Endometrium (tissue), 2 donors: Measurements from ENCODE around the gene LIN37.
A peak's percentile ranks its signal among the peaks of the same experiment; 100 is the strongest.
"Not testable (repeated sequence)": the region's sequence is repeated elsewhere in the genome, so short reads cannot be mapped to it uniquely, and the experiment has no call there.

Source experiments
- FAIRE-seq: peaks from 2 replicates; lab custom pipeline; 2012; peaks lifted over from hg19 to GRCh38; lab: Jason Lieb, UNC
- donor health status: control.
- donor health status: control.

LIN37 gene

DNA sequence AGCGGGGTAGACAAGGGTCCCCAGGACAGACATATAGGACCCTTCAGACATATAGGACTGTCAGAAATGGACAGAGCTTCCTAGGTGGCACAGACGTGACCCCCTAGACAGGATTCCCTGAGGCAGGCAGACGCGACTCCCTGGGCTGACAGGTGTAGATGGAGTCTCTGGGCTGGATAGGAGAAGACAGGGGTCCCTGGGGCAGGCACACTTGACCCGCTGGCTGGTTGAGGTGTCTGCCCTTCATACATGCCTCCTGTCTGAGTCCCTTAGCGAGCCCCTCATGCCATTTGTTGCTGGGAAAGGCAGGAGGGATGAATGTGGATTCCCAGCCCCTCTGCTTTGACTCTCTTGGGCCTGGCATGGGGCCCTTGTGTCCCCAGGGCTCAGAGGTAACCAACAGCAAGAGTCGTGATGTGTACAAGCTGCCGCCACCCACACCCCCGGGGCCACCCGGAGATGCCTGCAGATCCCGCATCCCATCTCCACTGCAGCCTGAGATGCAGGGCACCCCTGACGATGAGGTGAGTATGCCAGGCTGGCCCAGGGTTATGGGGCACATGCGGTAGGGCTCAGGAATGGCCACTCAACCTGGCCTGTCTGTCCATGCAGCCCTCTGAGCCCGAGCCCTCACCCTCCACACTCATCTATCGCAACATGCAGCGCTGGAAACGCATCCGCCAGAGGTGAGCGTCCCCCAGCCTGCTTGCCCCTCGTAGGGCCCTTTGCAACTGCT is 5.4 kb downstream of the LIN37 start:
- FAIRE-seq = no peak

DNA sequence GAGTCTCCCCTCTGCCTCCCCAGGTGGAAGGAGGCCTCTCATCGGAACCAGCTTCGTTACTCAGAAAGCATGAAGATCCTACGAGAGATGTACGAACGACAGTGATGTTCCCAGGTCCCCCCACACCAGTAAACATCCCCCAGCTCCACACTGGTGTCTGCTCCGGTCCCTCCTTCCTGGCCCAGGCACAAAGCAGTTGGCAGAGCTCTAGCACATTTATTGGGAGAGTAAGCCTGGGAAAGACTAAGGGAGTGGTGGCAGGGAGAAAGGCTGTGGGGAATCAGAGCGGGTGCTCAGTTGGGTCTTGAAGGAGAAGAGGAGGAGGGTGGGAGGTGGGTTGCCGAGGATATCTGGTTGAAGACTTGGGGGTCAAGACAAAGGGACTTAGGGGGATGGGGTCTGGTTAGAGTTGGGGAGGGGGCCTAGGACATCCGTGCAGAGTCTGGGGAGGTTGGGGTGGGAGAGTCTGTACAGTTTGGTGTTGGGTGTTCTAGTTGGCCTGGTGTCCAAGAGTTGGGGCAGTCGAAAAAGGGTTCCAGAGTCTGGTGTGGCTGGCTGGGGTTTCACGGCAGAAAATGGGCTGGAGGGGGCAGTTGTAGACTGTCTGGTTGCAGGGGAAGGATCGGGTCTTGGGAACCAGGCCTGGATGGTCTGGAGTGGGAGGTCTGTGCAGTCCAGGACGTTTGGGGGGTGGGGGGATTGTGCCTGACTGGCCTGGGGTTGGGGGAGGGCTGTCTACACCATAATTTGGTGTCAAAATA is 6.2 kb downstream of the LIN37 start:
- FAIRE-seq = no peak

DNA sequence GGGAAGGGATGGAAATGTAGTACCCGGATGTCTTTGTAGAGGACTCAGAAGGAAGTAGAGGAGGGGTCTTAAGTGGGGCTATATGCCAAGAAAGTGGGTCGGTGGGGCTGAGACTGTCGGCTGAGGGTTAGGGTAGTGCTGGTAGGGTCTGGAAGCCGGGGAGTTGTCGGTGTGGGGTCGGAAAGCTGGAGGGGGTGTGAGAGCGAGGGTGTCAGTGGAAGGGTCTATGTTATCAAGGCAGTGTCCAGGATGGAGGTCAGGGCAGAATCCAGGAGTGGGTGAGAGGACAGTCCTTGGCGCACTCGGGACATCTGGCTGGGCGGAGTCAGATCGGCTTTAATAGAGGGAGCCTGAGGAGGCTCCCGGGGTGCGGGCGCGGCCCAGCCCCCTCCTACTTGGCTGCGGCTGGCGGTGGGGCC is 6.8 kb downstream of the LIN37 start:
- FAIRE-seq = no peak

DNA sequence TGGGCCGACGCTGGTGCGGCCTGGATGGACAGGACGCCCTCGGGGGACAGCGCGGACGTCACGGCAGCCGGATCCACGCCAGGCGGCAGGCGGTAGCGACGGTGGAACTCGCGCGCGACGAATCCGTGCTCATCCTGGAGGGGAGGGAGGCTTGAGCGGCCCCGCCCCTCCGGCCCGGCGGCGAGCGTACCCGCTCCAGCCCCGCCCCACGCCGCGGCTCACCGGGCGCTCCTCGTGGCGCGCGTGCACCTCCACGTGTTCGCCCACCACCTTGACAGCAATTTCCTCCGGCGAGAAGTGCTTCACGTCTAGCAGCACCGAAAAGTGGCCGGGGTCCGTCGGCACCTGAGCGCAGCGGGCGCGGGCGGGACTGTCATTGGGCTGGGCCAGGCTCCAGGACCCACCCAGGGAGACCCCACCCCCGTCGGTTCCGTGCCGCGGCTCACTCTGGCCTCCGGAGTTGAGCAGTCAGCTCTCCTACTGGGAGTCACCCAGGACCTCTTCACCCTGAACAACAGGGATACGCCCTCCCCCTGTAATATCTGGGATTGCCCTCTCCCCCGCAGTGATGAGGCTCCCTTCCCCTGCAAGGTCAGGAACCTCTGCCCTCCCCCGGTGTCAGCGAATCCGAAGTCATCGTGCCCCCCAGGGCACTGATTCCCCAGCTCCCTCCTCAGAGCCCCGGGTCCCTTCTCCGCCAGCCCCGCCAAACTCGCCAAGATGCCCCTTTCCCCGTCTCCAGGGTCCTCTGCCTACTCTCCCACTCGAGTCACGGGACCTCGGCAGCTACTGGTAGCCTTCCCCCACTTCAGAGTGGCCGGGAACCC is 7.4 kb downstream of the LIN37 start:
- FAIRE-seq = no peak

DNA sequence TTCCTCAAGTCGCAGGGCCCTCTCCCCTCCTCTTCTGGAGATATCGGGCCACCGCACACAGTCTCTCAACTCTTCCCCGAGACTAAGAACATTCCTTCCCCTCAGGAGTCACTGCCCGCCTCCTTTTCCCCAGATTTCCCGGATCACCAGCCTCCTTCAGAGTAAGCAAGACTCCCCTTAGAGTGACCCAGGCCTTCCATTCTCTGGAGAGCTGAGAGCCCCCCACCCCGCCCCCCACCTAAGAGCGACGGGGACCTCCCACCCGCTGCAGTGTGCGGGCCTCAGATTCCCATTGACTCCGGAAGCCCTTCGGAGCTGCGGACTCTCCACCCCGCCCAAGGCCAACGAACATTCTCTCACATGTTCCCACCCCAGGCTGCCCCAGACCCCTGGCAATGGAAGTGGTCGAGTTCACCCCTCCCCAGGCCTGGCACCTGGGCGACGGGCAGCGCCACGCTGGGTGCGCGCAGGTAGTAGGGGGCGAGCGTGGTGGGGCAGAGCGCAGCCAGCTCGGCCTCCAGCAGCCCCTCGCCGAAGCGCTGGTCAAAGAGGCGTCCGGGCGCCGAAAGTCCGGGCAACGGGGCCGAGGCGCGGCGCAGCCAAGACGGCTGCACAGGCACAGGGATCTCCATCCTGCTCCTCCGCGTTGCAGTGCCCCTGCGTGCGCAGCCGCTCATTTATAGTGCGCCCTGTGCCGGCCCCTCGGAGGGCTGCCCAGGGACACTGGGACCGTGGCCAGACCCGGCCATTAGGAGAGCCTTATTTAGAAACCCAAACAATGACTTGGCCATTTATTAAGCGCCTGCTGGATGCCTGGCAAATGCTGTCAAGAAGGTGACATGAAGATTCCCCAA is 8.2 kb downstream of the LIN37 start, which contains the start of gene HSPB6:
HSPB6 (minus strand) TSS at position 653 of the 854 bp plus-strand sequence; CDS start at position 632, 21 bp downstream.
- FAIRE-seq = no peak

DNA sequence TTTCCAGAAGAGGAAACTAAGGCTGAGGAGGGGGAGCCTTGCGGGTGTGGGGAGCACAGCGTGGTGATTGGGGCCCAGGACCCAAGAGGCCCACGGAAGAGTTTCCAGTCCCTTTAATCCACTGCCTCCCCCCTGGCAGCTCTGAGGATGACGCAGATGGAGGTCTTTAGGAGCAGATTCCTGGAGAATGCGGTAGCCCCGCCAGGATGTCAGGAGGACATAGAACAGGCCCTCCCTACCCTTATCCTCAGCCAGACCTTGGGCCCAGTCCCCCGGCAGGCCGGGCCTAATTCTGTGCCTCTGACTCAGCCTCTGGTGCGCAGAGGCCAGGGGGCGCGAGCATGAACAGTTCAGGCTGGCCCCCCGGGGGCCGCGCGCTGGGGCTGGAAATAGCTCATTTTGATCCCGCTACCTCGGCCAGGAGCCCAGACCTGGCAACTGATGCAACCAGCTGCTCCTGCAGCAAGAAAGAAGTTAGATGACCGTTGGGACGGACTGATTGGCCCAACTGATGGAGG is 8.9 kb downstream of the LIN37 start:
- no peak for FAIRE-seq

DNA sequence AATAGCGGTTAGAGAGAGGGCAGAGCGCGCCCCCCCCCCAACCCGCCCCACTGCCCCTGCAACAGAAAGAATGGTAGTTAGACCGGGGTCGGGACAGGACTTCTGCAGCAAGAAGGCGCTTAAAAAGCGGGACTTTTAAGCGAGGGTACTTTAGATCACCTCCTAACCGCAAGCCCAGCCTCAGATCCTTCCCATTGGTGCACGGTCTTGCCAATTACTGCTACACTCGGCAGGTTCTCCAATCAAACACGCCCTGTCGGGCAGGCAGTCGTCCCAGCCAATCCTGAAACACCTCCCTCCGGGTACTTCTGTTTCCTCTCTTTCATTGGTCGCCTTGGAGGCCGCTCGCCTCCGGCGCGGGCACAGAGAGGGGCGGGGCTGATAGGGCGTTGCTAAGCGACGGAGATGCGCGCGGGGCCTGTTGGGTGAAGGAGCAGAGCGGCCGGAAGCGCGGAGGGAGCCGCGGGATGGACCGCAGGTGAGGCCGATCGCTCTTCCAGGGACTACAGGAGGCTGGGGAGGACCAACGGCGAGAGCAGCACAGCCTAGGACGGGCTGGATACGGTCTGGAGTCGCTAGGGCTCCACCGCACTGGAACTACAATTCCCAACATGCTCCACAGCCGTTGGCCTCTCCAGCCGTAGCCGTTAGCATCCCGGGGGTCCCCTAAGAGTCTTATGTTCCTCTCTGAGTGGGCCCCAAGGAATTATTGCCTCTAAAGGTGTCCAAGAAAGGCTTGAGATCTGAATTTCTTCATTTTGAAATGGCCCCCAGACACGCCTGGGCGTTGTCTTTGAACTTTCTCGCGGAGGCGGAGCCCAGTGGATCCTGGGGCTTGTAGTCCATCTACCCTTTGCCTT is 9.6 kb downstream of the LIN37 start, which contains the start of gene PROSER3:
PROSER3 (plus strand) TSS at position 428 of the 860 bp plus-strand sequence; CDS start at position 468, 40 bp downstream.
- peak; percentile 99 for FAIRE-seq

DNA sequence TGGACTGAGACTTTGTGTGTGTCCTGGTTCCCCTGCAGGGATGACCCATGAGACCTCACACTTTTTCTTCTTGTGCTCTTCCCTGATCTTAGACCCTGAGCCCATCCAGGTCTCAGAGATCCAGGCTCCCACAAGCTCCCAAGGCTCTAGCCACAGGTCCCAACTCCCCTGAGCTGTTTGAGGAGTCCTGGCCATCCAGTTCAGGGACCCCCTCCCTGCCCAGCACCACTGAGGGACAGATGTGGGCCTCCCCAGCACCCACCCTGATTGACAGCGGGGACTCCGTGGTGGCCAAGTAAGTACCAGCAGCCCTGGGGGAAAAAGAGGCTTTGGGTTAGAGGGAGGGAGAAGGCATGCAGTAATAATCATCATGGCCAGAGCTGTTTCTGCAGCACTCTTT is 11.3 kb downstream of the LIN37 start:
- FAIRE-seq = no peak

DNA sequence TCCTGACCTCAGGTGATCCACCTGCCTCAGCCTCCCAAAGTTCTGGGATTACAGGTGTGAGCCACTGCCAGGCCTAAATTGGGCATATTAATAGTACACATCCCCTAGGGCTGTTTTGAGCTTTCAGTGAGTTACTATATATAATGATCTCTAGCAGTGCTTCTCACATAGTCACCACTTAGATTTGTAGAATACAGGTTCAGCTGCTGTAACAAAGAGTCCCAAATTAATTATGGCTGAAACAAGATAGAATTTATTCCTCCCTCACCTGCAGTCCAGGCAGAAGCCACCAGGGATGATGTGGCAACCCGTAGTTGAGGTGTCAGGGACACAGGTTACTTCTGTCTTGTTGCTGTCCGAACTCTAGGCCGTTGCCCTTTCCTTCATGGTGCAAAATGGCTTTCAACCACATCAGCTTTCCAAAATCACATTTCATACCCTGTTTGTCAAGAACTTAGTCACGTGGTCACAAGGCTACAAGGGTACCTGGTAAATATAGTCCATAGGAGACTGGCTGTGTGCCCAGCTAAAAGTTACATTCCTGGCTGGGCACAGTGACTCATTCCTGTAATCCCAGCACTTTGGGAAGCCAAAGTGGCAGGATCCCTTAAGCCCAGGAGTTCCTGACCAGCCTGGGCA is 12.5 kb downstream of the LIN37 start:
- FAIRE-seq = no peak

DNA sequence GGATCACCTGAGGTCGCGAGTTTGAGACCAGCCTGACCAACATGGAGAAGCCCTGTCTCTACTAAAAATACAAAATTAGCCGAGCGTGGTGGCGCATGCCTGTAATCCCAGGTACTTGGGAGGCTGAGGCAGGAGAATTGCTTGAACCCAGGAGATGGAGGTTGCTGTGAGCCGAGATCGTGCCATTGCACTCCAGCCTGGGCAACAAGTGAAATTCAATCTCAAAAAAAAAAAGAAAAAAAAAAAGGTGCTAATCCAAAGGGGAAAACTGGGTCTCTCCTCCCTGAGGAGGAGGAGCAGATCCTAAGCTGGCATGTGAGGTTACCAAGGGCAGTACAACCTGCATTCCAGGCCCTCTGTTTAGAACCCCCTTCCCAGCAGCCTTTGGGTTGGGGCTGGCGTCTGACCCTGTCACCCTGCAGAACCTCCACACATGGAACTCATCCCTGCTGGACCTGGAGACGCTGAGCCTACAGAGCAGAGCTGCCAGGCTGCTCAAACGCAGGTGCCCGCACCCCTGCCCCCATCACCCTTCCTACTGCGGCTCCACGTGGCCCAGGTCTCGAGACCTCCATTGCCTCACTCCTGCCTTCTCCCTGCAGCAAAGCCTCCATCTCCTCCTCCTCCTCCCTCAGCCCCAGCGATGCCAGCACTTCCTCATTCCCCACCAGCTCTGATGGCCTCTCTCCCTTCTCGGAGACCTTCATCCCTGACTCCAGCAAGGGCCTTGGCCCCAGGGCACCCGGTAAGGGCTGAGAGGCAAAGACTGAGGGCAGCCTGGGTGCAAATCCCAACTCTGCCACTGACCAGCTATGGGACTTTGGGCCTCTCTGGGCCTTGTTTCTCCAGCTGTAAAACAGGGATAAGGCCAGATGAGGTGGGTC is 16.3 kb downstream of the LIN37 start:
- FAIRE-seq = no peak

DNA sequence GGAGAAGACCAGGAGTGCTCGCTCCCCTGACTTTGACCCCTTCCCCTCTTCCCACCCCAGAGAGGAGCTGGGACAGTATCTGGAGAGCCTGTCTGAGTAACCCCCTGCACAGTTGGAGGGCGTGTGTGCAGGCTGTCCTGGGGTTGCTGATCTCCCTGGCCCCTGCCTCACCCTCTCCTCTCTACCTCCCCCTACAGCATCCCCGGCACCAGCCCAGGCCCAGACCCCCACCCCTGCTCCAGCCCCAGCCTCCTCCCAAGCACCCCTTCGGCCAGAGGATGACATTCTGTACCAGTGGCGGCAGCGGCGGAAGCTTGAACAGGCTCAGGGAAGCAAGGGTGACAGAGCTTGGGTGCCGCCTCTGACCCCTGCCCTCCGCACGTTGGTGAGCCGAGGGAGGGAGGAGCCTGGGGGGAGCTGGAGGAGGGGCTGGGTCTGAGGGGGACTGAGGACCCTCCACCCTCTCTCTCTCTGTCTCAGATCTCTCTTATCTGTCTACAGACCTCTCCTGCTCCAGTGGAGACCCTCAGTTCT is 18.3 kb downstream of the LIN37 start:
- no peak for FAIRE-seq

DNA sequence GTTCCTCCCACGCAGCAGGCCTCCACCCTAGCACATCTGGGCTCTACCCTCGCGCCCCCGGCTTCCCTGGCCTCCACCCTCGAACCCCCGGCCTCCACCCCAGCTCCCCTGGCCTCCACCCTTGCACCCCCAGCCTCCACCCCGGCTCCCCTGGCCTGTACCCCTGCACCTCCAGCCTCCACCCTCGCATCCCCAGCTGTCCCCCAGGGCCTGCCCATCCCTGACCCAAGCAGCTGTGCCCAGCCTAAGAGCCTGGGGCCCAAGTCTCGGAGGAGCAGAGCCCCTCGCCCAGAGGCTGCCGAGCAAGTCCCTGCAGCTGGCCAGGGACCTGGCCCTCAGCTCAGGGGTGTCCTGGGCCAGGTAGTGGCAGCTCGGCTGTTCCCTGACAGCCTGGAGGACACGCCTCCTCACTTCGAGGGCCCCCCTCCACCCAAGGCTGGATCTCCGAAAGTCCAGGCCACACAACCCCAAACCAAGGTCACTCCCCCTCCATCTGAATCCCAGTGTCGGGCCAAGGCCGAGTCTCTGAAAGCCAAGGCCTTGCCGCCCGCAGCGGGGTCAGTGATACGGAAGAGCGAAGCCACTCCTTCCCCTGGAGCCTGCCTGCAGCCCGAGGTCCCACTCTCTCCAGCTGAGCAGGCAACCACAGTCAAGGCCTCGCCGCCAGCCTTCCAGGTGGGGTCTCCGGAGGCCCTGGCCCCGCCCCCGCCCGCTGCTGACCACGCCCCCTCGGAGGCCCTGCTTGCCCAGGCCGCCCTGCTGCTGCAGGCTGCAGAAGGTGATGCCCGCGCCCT is 19.1 kb downstream of the LIN37 start:
- no peak for FAIRE-seq

DNA sequence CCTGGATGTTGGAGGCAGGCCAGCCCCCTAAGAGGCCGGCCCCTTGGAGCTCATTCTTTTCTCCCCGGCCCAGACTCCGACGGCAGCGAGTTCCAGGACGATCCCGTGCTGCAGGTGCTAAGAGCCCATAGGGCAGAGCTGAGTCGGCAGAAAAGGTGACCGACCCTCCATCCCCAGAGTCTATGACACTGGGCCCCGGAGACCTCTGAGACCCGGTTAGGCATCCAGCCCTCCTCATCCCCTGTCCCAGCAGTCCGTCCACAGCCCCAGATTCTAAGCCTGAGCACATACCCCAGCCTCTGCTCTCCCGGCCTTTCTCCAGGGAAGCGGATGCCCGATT is 19.7 kb downstream of the LIN37 start:
- no peak for FAIRE-seq

DNA sequence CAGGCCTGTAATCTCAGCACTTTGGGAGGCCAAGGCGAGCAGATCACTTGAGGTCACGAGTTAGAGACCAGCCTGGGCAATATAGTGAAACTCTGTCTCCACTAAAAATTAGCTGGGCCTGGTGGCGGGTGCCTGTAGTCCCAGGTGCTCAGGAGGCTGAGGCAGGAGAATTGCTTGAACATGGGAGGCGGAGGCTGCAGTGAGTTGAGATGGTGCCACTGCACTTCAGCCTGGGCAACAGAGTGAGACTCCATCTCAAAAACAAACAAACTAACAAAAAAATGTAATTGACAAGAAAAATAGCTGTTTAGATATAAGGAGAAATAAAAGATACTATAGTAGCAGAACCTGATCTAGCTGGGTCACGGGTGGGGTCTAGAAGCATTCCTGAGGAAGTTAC is 24.0 kb downstream of the LIN37 start:
- not testable (repeated sequence) for FAIRE-seq

DNA sequence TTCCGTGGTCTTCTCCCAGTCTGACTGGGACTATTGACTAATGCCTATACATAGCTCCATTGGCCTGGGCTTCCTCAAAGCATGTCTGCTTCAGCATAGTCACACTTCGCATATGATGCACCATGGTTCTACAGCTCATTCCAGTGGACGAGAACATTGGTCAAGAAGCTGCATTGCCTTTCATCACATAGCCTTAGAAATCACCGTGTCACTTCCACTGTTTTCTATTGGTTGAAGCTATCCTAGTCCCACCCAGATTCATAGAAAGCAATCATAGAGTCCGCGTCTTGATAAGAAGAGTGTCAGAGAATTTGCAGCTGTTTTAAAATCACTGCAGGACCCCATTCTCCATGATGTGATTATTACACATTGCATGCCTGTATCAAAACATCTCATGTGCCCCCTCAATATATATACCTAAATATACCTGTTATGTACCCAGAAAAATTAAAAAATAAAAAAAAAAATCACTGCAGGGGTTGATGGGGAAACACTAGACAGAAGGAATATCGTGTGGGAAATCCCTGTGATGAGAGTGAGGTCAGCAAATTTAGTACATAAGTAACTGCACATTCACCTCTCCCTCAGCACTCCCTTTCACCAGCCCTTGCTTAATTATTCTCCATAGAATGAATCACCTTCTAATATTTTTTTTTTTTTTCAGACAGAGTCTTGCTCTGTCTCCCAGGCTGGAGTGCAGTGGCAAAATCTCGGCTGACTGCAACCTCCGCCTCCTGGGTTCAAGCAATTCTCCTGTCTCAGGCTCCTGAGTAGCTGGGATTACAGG is 24.8 kb downstream of the LIN37 start:
- no peak for FAIRE-seq

DNA sequence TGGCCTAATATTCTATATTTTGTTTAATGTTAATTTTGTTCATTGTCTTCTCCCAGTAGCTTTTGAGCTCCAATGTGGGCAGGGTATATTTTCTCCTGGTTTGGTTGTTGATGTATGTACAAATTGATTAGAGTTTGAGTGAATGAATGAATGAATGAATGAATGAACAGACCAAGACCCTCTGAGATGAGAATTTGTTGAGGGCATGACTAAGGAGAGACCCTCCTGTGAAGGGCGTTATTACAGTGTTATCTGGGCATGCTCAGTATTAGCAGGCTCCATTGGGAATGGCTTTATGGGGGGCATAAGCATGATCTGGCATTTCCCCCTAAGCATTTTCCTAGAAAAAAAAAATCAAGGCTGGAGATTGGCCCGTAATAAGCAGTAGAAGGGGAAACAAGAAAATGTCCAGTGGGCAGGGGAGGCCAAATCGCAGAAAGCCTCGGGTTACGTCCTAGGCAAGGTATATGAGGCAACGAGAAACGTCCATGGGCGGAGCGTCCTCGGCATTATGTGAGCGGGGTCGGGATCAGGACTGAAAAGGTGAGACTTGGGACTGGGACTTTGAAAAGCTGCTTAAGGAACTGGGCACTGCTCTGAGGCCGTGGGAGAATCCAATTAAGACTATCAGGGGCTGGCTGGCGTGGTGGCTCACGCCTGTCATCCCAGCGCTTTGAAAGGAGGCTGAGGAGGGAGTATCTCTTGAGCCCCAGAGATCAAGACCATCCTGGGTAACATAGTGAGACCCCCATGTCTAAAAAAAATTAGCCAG is 26.1 kb downstream of the LIN37 start:
- no peak for FAIRE-seq

DNA sequence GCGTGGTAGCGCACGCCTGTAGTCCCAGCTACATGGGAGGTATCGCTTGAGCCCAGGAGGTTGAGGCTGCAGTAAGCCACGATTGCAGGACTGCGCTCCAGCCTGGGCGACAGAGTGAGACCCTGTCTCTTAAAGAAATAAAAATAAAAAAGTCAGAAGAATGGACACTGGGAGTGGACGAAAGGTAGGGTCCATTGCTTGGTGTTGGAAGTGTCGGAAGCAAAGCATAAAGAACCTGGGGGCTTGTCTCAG is 26.6 kb downstream of the LIN37 start:
- no peak for FAIRE-seq
